Activated naive CD4-positive, alpha-beta T cell treated with anti-CD3 and anti-CD28 coated beads, Interleukin-2, amount 50 U/mL, for 24 hours (primary cell): ENCODE measurements around the gene YAE1.
A peak's percentile ranks its signal among the peaks of the same experiment; 100 is the strongest.
"Not testable (repeated sequence)": the region's sequence is repeated elsewhere in the genome, so short reads cannot be mapped to it uniquely, and the experiment has no call there.

ENCODE experiments used
- H3K27ac Mint-ChIP-seq: one replicate; pipeline ENCODE4 v1.8.0; 2021; ENCODE audit warnings: mild to moderate bottlenecking, mixed read lengths
- H3K27me3 Mint-ChIP-seq: one replicate; pipeline ENCODE4 v1.8.0; 2021; ENCODE audit warnings: mixed read lengths
- H3K36me3 Mint-ChIP-seq: one replicate; pipeline ENCODE4 v1.8.0; 2021; ENCODE audit warnings: mixed read lengths
- H3K4me1 Mint-ChIP-seq: one replicate; pipeline ENCODE4 v1.8.0; 2021; ENCODE audit warnings: mixed read lengths
- H3K4me3 Mint-ChIP-seq: one replicate; pipeline ENCODE4 v1.8.0; 2021; ENCODE audit warnings: mild to moderate bottlenecking, mixed read lengths
- H3K9me3 Mint-ChIP-seq: one replicate; pipeline ENCODE4 v1.8.0; 2021; ENCODE audit warnings: mixed read lengths

Gene YAE1

DNA sequence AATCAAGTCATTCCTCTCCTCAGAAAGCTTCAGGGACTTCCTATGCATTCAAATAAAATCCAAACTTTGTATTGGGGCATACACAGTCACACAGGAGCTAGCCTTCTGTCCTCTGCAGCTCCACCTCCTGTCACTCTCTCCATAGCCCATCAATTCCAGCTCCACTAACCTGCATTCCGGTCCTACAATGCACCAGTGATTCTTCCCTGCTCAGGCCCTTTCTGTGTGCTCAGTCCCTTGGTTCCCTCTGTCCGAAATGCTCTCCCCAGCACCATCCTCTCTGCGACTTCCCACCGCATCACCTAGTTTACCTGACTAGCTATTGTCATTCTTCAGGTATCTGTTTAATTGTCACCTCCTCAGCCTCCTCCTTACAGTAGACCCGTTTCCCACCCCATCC, 26.4 kb upstream of the YAE1 start:
- no peaks in the 10 kb centered on the region for H3K36me3 Mint-ChIP-seq
- no peaks in the 10 kb centered on the region for H3K9me3 Mint-ChIP-seq
- no peak overlapping the region for H3K4me3 Mint-ChIP-seq
- no peak overlapping the region for H3K27ac Mint-ChIP-seq
- no peaks in the 10 kb centered on the region for H3K27me3 Mint-ChIP-seq
- no peaks in the 10 kb centered on the region for H3K4me1 Mint-ChIP-seq

DNA sequence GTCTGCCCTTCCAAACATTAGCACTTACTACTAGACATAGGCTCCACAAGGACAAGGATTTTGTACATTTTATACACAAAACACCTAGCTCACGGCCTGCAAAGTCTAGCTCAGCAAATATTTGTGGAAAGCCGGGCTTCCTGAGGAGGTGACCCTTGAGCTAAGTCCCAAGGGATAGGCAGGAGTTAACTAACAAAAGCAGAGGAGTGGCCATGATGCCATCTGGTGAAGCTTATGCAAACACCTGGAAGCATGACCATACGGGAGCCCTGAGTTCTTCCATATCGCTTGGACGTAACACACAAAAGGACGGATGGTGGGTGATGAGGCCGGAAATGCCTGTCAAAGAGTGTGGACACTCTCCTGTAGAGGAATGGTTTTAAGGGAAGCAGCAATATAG, 25.9 kb upstream of the YAE1 start:
- H3K27me3 Mint-ChIP-seq, result no peaks in the 10 kb centered on the region
- H3K4me3 Mint-ChIP-seq, result no peak overlapping the region
- H3K4me1 Mint-ChIP-seq, result no peaks in the 10 kb centered on the region
- no peak overlapping the region for H3K27ac Mint-ChIP-seq
- no peaks in the 10 kb centered on the region for H3K36me3 Mint-ChIP-seq
- H3K9me3 Mint-ChIP-seq, result no peaks in the 10 kb centered on the region

DNA sequence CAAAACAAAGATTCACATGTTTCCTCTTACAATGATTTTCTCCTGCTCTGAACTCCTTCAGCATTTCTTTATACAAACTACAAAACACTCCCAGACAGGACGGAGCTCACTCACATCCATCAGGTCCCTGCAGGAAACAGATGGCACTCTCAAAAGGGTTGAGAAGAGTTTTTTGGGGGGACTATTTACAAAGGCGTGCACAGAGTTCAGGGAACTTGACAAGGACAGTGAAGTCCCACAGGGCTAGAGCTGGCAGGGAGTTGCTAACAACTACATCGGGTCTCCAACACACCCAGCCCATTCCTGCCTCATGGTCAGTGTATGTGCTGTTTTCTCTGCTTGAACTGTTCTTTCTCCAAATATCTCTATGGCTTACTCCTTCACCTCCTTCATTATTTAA, 24.7 kb upstream of the YAE1 start:
- Mint-ChIP-seq H3K9me3 (no peaks in the 10 kb centered on the region), H3K4me1 (no peaks in the 10 kb centered on the region), H3K27me3 (no peaks in the 10 kb centered on the region), H3K4me3 (no peak overlapping the region), H3K36me3 (no peaks in the 10 kb centered on the region), H3K27ac (no peak overlapping the region)

DNA sequence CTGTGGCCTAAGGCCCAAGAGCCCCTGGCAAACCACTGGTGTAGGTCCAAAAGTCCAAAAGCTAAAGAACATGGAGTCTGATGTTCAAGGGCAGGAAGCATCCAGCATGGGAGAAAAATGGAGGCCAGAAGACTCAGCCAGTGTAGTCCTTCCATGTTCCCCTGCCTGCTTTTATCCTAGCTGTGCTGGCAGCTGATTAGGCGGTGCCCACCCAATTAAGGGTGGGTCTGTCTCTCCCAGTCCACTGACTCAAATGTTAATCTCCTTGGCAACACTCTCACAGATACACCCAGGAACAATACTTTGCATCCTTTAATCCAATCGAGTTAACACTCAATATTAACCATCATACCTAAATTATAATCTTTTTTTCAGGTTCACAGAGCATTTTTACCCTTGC, 21.4 kb upstream of the YAE1 start:
- not testable (repeated sequence) for H3K27ac Mint-ChIP-seq, H3K4me3 Mint-ChIP-seq, H3K4me1 Mint-ChIP-seq, H3K27me3 Mint-ChIP-seq, H3K36me3 Mint-ChIP-seq
- peaks cover 10% of the 10 kb centered on the region for H3K9me3 Mint-ChIP-seq

DNA sequence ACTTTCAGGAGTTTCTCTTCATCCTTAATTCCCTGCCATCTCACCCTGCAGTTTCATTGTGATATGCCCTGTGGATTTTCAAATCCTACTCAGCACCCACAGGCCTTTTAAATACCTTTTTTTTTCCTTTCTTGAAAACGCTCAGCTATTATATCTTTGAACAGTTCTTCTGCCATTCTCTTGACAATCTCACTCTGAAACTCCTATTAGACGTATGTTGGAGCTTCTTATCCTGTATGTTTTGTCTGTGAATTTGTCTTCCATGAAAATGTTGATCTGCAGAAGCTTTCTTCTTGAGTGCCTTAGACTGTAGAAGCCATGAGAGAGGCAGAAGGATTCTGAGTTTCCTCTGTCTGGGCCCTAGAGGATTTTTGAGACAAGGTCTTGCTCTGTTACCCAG, 18.9 kb upstream of the YAE1 start:
- H3K4me3 Mint-ChIP-seq, result no peak overlapping the region
- no peaks in the 10 kb centered on the region for H3K27me3 Mint-ChIP-seq
- H3K36me3 Mint-ChIP-seq, result peaks cover 4% of the 10 kb centered on the region
- peaks cover 10% of the 10 kb centered on the region for H3K9me3 Mint-ChIP-seq
- no peak overlapping the region for H3K27ac Mint-ChIP-seq
- H3K4me1 Mint-ChIP-seq, result no peaks in the 10 kb centered on the region

DNA sequence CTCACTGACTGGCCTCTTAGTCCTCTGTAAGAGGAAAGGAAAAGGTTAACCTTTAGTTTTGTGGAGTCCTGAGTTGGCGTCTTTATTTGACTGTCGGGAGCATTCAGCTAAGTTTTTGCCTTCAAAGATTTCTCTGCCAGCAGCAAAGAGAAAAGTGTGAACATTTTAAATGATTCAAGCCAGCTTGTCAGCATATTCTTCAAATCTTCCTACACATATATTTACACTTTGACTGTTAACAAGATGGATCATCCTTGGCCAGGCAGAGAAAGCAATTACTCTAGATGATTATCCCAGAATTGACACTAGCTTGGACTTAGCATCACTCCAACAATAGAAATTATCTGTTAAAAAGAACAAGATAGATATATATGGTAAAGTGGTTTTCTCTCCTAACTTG, 15.8 kb upstream of the YAE1 start:
- H3K36me3 Mint-ChIP-seq, result peaks cover 4% of the 10 kb centered on the region
- no peak overlapping the region for H3K4me3 Mint-ChIP-seq
- peaks cover 5% of the 10 kb centered on the region for H3K27me3 Mint-ChIP-seq
- H3K9me3 Mint-ChIP-seq, result peaks cover 10% of the 10 kb centered on the region
- H3K4me1 Mint-ChIP-seq, result no peaks in the 10 kb centered on the region
- H3K27ac Mint-ChIP-seq, result no peak overlapping the region

DNA sequence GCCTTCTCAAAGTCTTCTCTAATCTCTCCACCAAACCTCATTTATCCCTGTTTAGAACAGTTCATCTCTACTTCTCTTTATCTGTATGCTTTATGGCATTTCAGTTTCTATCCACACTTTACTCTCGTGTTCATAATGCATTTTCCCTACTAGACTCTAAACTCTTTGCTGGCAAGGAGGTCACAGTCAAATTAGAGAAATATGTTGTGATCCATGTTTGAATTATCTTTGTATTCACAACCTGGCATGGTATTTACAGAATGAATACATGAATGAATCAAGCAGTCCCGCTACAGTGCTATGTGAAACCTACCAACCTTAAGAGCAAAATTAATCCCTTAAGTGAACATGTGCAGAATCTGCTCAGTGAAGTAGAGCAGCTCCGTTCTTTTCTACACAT, 12.8 kb upstream of the YAE1 start:
- Mint-ChIP-seq H3K27me3 (peaks cover 8% of the 10 kb centered on the region), H3K36me3 (no peaks in the 10 kb centered on the region), H3K9me3 (peaks cover under 1% of the 10 kb centered on the region), H3K4me3 (no peak overlapping the region), H3K4me1 (no peaks in the 10 kb centered on the region), H3K27ac (peak overlapping the region; percentile 25)

DNA sequence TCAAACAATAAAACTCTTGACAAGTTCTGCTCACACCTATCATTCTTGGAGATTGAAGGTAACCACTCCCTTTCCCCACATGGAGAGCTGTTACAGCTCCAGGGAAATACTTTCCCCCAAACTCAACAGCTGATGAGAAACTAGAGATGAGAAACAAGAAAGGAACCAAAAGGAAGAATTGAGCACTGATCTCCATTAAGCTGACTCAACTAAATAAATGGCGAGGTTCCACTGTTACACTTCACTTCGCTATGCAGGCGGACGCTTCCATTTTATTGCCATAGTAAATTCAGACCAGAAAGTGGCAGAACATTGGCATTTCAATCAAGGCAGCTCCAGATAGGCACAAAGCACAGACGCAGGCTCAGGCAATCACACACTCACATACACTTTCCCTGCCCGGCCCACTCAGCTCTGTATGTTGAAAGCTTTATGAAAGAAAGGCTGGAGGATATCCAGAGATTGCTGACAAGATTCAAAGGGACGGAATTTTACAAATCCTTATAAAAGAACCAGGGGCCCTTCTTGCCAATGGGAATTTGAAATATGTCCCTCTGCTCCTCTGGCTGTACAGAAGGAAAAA, 11.5 kb upstream of the YAE1 start:
- Mint-ChIP-seq H3K27ac (no peak overlapping the region), H3K4me1 (no peaks in the 10 kb centered on the region), H3K36me3 (no peaks in the 10 kb centered on the region), H3K9me3 (no peaks in the 10 kb centered on the region), H3K4me3 (no peak overlapping the region), H3K27me3 (peaks cover 8% of the 10 kb centered on the region)

DNA sequence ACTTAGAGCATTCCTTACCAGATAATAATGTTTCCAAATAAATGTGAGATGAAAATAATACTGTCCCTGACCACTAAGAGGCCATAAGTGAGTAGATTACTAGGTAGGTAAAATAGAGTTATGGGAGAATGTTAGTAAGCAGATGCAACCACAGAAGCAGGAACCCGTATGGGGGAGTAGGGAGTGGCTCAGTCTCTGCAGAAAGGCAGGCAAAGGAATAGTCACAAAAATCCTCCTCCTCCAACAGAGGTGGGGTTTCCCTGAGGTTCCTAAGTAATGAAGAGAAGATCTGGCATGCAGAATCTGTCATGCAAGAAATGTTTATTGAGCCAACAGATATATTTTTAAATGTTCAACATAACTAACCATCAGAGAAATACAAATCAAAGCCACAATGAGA, 9.0 kb upstream of the YAE1 start:
- Mint-ChIP-seq H3K4me1 (no peaks in the 10 kb centered on the region), H3K9me3 (no peaks in the 10 kb centered on the region), H3K27ac (no peak overlapping the region), H3K36me3 (no peaks in the 10 kb centered on the region), H3K4me3 (no peak overlapping the region), H3K27me3 (peaks cover 10% of the 10 kb centered on the region)

DNA sequence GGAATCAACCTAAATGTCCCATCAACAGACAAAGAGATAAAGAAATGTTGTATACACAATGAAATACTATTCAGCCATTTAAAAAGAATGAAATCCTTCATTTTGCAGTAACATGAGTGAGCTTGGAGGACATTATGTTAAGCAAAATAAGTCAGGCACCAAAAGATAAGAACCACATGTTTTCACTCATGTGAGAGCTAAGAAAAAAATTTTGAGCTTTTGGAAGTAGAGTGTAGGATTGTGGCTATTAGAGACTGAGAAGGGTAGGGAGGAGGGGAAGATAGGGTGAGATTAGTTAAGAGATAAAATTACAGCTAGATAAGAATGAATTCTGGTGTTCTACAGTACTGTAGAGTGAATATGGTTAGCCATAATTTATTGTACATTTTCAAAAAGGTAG, 8.3 kb upstream of the YAE1 start:
- Mint-ChIP-seq H3K4me3 (no peak overlapping the region), H3K27me3 (peaks cover 10% of the 10 kb centered on the region), H3K9me3 (no peaks in the 10 kb centered on the region), H3K36me3 (no peaks in the 10 kb centered on the region), H3K4me1 (no peaks in the 10 kb centered on the region), H3K27ac (no peak overlapping the region)

DNA sequence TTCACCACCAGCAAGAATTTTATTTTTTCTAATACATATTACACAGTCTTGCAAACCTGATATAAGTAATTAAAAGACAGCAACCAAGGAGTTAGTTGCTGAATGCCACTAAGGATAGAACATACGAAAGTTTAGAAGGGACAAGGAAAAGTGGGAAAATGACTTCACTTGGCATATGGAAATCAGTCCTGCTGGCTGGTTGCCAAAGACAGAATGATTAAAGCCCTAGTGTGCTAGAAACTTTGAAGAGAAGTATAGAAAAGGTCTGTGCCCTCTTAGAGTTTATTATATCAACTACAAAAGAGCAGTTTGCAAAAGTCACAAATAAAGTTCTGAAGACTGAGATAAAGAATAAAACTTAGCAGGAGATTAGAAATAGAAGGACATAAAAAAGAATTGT, 5.8 kb upstream of the YAE1 start:
- Mint-ChIP-seq H3K4me1 (peaks cover 6% of the 10 kb centered on the region), H3K9me3 (no peaks in the 10 kb centered on the region), H3K36me3 (no peaks in the 10 kb centered on the region), H3K27ac (no peak overlapping the region), H3K4me3 (no peak overlapping the region), H3K27me3 (peaks cover 5% of the 10 kb centered on the region)

DNA sequence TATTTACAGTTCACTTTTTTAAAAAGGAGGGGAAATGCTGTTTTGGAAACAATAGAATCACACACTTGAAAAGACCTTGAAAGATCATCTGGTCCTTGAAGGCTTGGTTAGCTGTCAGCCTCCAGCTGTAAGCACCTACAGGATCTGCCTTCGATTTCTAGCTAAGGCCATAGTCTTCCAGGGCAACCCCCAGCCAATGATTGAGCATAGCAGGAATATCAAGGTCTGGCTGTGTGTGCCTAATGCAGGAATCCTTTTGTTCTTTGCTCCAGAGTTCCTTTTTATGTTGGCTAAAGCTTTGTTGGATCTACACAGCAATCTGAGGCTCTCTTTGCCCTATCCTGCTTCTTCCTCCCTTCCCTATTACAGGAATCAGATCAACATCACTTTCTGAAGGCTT, 5.2 kb upstream of the YAE1 start:
- Mint-ChIP-seq H3K27ac (no peak overlapping the region), H3K4me1 (peaks cover 10% of the 10 kb centered on the region), H3K27me3 (peaks cover 5% of the 10 kb centered on the region), H3K4me3 (no peak overlapping the region), H3K9me3 (no peaks in the 10 kb centered on the region), H3K36me3 (no peaks in the 10 kb centered on the region)

DNA sequence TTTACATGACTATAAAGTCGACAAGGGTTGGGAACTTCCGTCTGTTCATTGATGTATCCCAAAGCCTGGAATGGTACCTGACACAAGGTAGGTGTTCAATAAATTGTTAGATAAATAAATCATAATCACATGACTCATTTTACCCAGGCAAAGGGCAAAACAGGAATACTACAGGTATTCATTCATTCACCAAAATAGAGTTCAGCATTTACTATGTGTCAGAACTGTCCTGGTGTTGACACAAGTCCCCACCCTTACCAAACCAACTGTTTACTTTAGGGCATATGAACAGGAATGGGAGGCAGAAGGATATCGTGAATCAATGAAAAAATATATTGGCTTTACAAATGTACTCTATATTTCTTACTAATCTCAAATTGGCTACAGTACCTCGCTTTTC, 666 bp upstream of the YAE1 start:
- Mint-ChIP-seq H3K9me3 (no peaks in the 10 kb centered on the region), H3K36me3 (no peaks in the 10 kb centered on the region), H3K4me3 (peak overlapping the region; percentile 99), H3K27ac (peak overlapping the region; percentile 97), H3K4me1 (peaks cover 43% of the 10 kb centered on the region), H3K27me3 (peaks cover 2% of the 10 kb centered on the region)

DNA sequence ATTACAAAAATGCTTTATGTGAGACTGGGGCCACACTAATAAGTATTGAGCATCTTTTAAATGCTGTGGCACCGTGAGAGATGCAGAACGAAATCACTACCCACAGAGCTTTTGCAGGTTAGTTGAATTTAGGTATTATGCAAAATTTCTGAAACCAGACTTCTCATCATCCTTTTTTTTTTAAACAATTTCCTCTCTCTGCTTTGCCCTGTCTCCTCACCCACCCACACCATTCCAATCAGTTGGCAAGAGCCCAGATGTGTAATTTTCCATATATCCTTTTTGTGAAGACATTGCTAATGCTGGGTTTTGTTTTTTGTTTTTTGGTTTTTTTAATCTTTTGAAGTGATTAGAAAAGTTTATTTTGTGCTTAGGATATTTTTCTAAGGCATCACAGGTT, 1.1 kb downstream of the YAE1 start:
- Mint-ChIP-seq H3K4me3 (peak overlapping the region; percentile 99), H3K27me3 (no peaks in the 10 kb centered on the region), H3K9me3 (no peaks in the 10 kb centered on the region), H3K4me1 (peaks cover 47% of the 10 kb centered on the region), H3K36me3 (no peaks in the 10 kb centered on the region), H3K27ac (peak overlapping the region; percentile 53)

DNA sequence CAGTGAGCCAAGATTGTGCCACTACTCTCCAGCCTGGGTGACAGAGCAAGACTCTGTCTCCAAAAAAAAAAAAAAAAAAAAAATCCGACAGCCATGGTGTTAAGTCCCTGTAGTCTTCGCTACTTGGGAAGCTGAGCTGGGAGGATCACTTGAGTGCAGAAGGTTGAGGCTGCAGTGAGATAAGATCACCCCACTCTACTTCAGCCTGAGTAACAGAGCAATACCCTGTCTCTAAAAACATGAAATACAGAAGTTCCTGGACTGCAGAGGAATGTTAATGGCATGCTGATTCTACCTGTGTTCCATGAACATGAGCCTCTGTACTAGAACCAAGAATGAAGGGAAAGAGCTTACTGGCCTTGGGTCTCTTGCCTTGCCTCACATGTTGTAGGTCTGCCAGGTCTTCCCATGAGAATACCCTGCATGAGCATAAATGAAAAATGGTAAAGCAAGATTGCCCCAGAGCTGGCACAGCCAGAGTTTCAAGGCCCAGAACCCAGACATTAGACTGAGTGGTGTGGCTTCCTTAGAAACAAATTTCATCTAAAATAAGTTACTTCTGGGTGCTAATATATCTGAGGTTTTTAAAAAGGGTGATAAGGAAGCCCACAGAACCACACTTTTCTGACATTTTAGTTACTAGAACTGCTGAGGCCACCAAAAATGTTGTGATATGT, 8.6 kb downstream of the YAE1 start:
- peaks cover 5% of the 10 kb centered on the region for H3K36me3 Mint-ChIP-seq
- H3K4me3 Mint-ChIP-seq, result no peak overlapping the region
- no peaks in the 10 kb centered on the region for H3K9me3 Mint-ChIP-seq
- H3K27ac Mint-ChIP-seq, result no peak overlapping the region
- H3K27me3 Mint-ChIP-seq, result no peaks in the 10 kb centered on the region
- H3K4me1 Mint-ChIP-seq, result peaks cover 11% of the 10 kb centered on the region

DNA sequence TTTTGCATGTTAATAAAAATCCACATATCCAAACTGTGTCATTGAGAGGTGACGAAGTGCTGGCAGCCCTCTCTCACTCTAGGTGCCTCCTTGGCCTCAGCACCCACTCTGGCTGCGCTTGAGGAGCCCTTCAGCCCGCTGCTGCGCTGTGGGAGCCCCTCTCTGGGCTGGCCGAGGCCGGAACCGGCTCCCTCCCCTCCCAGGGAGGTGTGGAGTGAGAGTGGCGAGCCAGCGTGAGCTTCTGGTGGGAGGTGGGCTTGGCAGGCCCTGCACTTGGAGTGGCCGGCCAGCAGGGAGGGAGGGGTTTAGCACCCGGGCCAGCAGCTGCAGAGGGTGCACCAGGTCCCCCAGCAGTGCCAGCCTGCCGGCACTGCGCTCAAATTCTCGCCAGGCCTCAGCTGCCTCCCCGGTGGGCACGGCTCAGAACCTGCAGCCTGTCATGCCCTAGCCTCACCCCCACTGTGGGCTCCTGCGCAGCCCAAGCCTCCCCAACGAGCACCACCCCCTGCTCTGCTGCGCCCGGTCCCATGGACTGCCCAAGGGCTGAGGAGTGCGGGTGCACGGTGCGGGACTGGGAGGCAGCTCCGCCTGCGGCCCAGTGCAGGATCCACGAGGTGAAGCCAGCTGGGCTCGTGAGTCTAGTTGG, 11.1 kb downstream of the YAE1 start:
- Mint-ChIP-seq H3K4me1 (peaks cover 10% of the 10 kb centered on the region), H3K27ac (no peak overlapping the region), H3K9me3 (no peaks in the 10 kb centered on the region), H3K36me3 (peaks cover 5% of the 10 kb centered on the region), H3K4me3 (no peak overlapping the region), H3K27me3 (no peaks in the 10 kb centered on the region)
